NCI-H2081 treated with DMSO at 0.1 percent for 48 hours (cell line): ENCODE measurements around the gene PRR23C.
"Not testable (repeated sequence)": the region's sequence is repeated elsewhere in the genome, so short reads cannot be mapped to it uniquely, and the experiment has no call there.

ENCODE experiments used
- DNase-seq: peaks from one replicate; lab custom pipeline; 2025; lab: John Stamatoyannopoulos, UW

PRR23C gene

GRCh38 chr3:139044366-139045210, at the start of gene PRR23C:
Gene PRR23C (minus strand): TSS chr3:139044892. CDS start chr3:139044620, 272 bp downstream.
- DNase-seq, result no peak

GRCh38 chr3:139093840-139094239, 49.1 kb upstream of the PRR23C start:
- no peak for DNase-seq

- DNase-seq, result no peak
Measured at GRCh38 chr3:139088462-139089324, 44.0 kb upstream of the PRR23C start.

- no peak for DNase-seq
Measured at GRCh38 chr3:139087621-139088020, 42.9 kb upstream of the PRR23C start.

- DNase-seq, result no peak
Measured at GRCh38 chr3:139084176-139084575, 39.5 kb upstream of the PRR23C start.

GRCh38 chr3:139074565-139075115, 29.9 kb upstream of the PRR23C start:
- DNase-seq, result no peak

GRCh38 chr3:139062918-139063317, 18.2 kb upstream of the PRR23C start:
- no peak for DNase-seq

GRCh38 chr3:139052802-139053600, 8.3 kb upstream of the PRR23C start:
- DNase-seq, result no peak

GRCh38 chr3:139043554-139044365, 932 bp downstream of the PRR23C start:
- DNase-seq, result no peak

- DNase-seq, result no peak
Measured at GRCh38 chr3:139037478-139037877, 7.2 kb downstream of the PRR23C start.

GRCh38 chr3:139032326-139033002, 12.2 kb downstream of the PRR23C start:
- no peak for DNase-seq

GRCh38 chr3:139030576-139030975, 14.1 kb downstream of the PRR23C start:
- DNase-seq, result not testable (repeated sequence)

- no peak for DNase-seq
Measured at GRCh38 chr3:139024968-139025367, 19.7 kb downstream of the PRR23C start.

- DNase-seq, result no peak
Measured at GRCh38 chr3:139020868-139021234, 23.8 kb downstream of the PRR23C start, which contains the start of gene PRR23B. Gene PRR23B (minus strand): TSS chr3:139020926. CDS start chr3:139020661, 265 bp downstream.

- DNase-seq, result no peak
Measured at GRCh38 chr3:139020036-139020867, 24.4 kb downstream of the PRR23C start.

- DNase-seq, result no peak
Measured at GRCh38 chr3:139016430-139017048, 28.2 kb downstream of the PRR23C start.

GRCh38 chr3:139006051-139006716, 38.5 kb downstream of the PRR23C start, which contains the start of gene PRR23A:
Gene PRR23A (minus strand): TSS chr3:139006268. CDS start chr3:139006268, 0 bp downstream.
- DNase-seq, result no peak

- DNase-seq, result no peak
Measured at GRCh38 chr3:139005356-139005993, 39.2 kb downstream of the PRR23C start.
